Activated CD8-positive, alpha-beta T cell treated with anti-CD3 and anti-CD28 coated beads for 36 hours (primary cell): ENCODE measurements around the gene METAP1. TPM values are rescaled to one million over a fixed set of nuclear protein-coding genes. Genes with fewer than 3 reads are reported as not detected.

Source experiments
- ATAC-seq: fragments of 200-7000 bp; cut with Tn5 transposase; one replicate; pipeline ENCODE4 v1.10.0; 2021; ENCODE audit warnings: mild to moderate bottlenecking, moderate library complexity
- CTCF ChIA-PET: fragments of 350-600 bp; sonication (Branson Sonifier 250); formaldehyde crosslinking; loops from one replicate; lab custom pipeline; 2021; ENCODE audit warnings: antibody characterized with exemption; lab: Charles Lee
- POLR2A ChIA-PET: fragments of 350-600 bp; sonication (Branson Sonifier 250); formaldehyde crosslinking; loops from one replicate; lab custom pipeline; 2021; ENCODE audit warnings: antibody characterized with exemption; lab: Charles Lee
- DNase-seq: peaks from one replicate; pipeline ENCODE4 v3.0.0-alpha.2; 2020
- H3K27ac Mint-ChIP-seq: one replicate; pipeline ENCODE4 v1.8.0; 2021; ENCODE audit warnings: mild to moderate bottlenecking, mixed read lengths
- H3K27me3 Mint-ChIP-seq: one replicate; pipeline ENCODE4 v1.8.0; 2021; ENCODE audit warnings: mixed read lengths
- H3K36me3 Mint-ChIP-seq: one replicate; pipeline ENCODE4 v1.8.0; 2021; ENCODE audit warnings: low read depth, mixed read lengths
- H3K4me1 Mint-ChIP-seq: one replicate; pipeline ENCODE4 v1.8.0; 2021; ENCODE audit warnings: low read depth, mixed read lengths
- H3K4me3 Mint-ChIP-seq: one replicate; pipeline ENCODE4 v1.8.0; 2021; ENCODE audit warnings: mild to moderate bottlenecking, moderate library complexity, mixed read lengths
- H3K9me3 Mint-ChIP-seq: one replicate; pipeline ENCODE4 v1.8.0; 2021; ENCODE audit warnings: mixed read lengths
- intact Hi-C: fragments of 100-400 bp; cut with micrococcal nuclease; formaldehyde crosslinking; loops from one replicate; pipeline ENCODE4 v1.10.0; 2022
- total RNA-seq, 2 experiments: library from RNA; stranded (reverse); gene quantifications; one replicate each; pipeline ENCODE4 v1.2.3, GENCODE V29; 2021
- TF ChIP-seq, protein P1 (sequence below): fragments of 200-600 bp; IDR thresholded peaks from one replicate; pipeline ENCODE4 v1.8.0; 2022; ENCODE audit warnings: antibody characterized with exemption, mild to moderate bottlenecking

The METAP1 gene
- total RNA-seq, 2 experiments from 2014 or later, result 67.1 to 70.4 TPM

GRCh38 chr4:99047710-99048109 is 52.2 kb downstream of the METAP1 start:
- Mint-ChIP-seq H3K9me3 (no peaks in the 10 kb centered on the region), H3K27me3 (no peaks in the 10 kb centered on the region), H3K27ac (no peak overlapping the region), H3K36me3 (peaks cover 50% of the 10 kb centered on the region), H3K4me3 (no peak overlapping the region), H3K4me1 (peaks cover 20% of the 10 kb centered on the region)
- POLR2A ChIA-PET, result no interaction called here
- TF ChIP-seq, protein P1, sequence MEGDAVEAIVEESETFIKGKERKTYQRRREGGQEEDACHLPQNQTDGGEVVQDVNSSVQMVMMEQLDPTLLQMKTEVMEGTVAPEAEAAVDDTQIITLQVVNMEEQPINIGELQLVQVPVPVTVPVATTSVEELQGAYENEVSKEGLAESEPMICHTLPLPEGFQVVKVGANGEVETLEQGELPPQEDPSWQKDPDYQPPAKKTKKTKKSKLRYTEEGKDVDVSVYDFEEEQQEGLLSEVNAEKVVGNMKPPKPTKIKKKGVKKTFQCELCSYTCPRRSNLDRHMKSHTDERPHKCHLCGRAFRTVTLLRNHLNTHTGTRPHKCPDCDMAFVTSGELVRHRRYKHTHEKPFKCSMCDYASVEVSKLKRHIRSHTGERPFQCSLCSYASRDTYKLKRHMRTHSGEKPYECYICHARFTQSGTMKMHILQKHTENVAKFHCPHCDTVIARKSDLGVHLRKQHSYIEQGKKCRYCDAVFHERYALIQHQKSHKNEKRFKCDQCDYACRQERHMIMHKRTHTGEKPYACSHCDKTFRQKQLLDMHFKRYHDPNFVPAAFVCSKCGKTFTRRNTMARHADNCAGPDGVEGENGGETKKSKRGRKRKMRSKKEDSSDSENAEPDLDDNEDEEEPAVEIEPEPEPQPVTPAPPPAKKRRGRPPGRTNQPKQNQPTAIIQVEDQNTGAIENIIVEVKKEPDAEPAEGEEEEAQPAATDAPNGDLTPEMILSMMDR, result no peak
- ATAC-seq, result no peak
- no peak for DNase-seq
- CTCF ChIA-PET, result interaction anchor here (1.6 kb wide), 1 partner anchor 8 kb away, joined by 6 read pairs; no protein-coding TSS in a partner anchor
- intact Hi-C loops, result no loop called here

DNA sequence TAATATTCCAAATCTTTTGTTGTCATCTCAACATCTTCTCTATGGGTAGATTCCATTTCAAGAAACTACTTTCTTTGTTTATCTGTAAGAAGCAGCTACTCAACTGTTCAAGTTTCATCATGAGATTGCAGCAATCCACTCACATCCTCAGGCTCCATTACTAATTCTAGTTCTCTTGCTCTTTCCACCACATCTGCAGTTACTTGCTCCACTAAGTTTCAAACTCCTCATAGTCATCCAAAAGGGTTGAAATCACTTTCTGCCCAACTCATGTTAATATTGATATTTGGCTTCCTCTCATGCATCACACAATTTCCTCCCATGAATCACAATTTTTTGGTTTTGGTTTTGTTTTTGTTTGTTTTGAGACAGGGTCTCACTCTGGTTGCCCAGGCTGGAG is 57.4 kb downstream of the METAP1 start:
- Mint-ChIP-seq H3K9me3 (no peaks in the 10 kb centered on the region), H3K27ac (peak overlapping the region; percentile 58), H3K4me1 (peaks cover 38% of the 10 kb centered on the region), H3K27me3 (no peaks in the 10 kb centered on the region), H3K4me3 (no peak overlapping the region), H3K36me3 (peaks cover 39% of the 10 kb centered on the region)
- ChIA-PET POLR2A (interaction anchor here (0.7 to 2.3 kb wide), 4 partner anchors 9 to 798 kb away, joined by 3 to 7 read pairs (median 4); partner anchors contain the start of genes EIF4E and METAP1), CTCF (interaction anchor here (0.7 to 1.4 kb wide), 4 partner anchors 9 to 58 kb away, joined by 3 to 4 read pairs (median 3); partner anchors contain the start of gene METAP1)
- no peak for DNase-seq
- peak; percentile 66 for ATAC-seq
- intact Hi-C loops, result loop anchor here (10.0 kb wide), 1 partner anchor 128 kb away; the partner anchor contains the start of gene EIF4E
- TF ChIP-seq, protein P1, result no peak

DNA sequence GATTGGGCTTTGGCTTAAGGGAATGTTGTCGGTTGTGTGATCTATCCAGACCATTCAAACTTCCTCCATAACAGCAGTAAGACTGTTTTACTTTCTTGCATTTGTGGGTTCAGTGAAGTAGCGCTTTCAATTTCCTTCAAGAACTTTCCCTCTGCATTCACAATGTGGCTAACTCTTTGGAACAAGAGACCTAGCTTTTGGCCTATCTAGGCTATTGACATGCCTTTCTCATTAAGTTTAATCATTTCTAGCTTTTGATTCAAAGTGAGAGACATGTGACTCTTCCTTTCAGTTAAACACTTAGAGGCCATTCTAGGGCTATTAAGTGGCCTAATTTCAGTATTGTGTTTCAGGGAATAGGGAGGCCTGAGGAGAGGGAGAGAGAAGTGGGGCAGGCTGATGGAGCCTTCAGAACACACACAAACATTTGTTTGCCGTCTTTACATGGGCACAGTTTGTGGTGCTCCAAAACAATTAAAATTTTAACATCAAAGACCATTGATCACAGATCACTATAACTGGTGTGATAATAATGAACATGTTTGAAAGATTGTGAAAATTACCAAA is 59.0 kb downstream of the METAP1 start:
- no peaks in the 10 kb centered on the region for H3K27me3 Mint-ChIP-seq
- peak overlapping the region; percentile 60 for H3K27ac Mint-ChIP-seq
- CTCF ChIA-PET, result interaction anchor here (3.0 to 8.0 kb wide), 2 partner anchors 11 to 58 kb away, joined by 14 to 186 read pairs; partner anchors contain the start of gene METAP1
- H3K4me1 Mint-ChIP-seq, result peaks cover 38% of the 10 kb centered on the region
- ATAC-seq (peak; percentile 25), DNase-seq (no peak)
- H3K36me3 Mint-ChIP-seq, result peaks cover 41% of the 10 kb centered on the region
- no peaks in the 10 kb centered on the region for H3K9me3 Mint-ChIP-seq
- intact Hi-C loops, result loop anchor here (10.0 kb wide), 1 partner anchor 130 kb away; the partner anchor contains the start of gene EIF4E
- TF ChIP-seq, protein P1, result no peak
- POLR2A ChIA-PET, result interaction anchor here (0.6 to 2.3 kb wide), 4 partner anchors 11 to 126 kb away, joined by 3 to 7 read pairs (median 4); partner anchors contain the start of genes EIF4E and METAP1
- no peak overlapping the region for H3K4me3 Mint-ChIP-seq

DNA sequence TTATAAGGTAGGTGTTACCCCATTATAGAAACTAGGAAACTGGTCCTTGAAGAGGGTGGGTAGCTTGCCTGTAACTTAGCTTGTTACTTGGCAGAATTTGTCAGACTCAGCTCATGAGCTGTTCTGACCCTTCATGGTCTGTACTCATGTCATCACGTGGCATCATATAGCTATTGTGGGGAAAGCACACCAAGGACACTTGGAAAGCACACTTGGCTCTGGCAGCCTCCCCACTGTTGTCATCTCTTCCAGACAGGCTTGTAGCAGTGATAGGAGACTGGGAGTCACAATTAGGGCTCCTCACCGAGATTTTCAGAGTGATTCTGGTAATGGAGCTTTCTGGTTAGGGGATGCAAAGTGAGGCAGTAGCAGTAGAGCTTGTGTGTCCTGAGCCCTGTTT is 62.7 kb downstream of the METAP1 start:
- Mint-ChIP-seq H3K27ac (no peak overlapping the region), H3K36me3 (peaks cover 33% of the 10 kb centered on the region), H3K27me3 (no peaks in the 10 kb centered on the region), H3K4me3 (no peak overlapping the region), H3K4me1 (peaks cover 26% of the 10 kb centered on the region), H3K9me3 (no peaks in the 10 kb centered on the region)
- no peak for DNase-seq
- ChIA-PET POLR2A (interaction anchor here (1.0 kb wide), 1 partner anchor 64 kb away, joined by 4 read pairs; no protein-coding TSS in a partner anchor), CTCF (interaction anchor here (8.0 kb wide), 1 partner anchor 62 kb away, joined by 186 read pairs; the partner anchor contains the start of gene METAP1)
- intact Hi-C loops, result loop anchor here (10.0 kb wide), 1 partner anchor 133 kb away; the partner anchor contains the start of gene EIF4E
- TF ChIP-seq, protein P1, result no peak
- no peak for ATAC-seq

- CTCF ChIA-PET, result interaction anchor here (8.0 kb wide), 1 partner anchor 63 kb away, joined by 186 read pairs; the partner anchor contains the start of gene METAP1
- intact Hi-C loops, result loop anchor here (10.0 kb wide), 1 partner anchor 135 kb away; the partner anchor contains the start of gene EIF4E
- no peak for DNase-seq
- POLR2A ChIA-PET, result no interaction called here
- Mint-ChIP-seq H3K4me3 (no peak overlapping the region), H3K36me3 (peaks cover 39% of the 10 kb centered on the region), H3K27me3 (no peaks in the 10 kb centered on the region), H3K9me3 (no peaks in the 10 kb centered on the region), H3K4me1 (peaks cover 16% of the 10 kb centered on the region), H3K27ac (no peak overlapping the region)
- TF ChIP-seq, protein P1, result no peak
- no peak for ATAC-seq
Observed at GRCh38 chr4:99059550-99059949, 64.0 kb downstream of the METAP1 start.
